KG1 (cell line): ENCODE results near the gene HYCC1.

ENCODE experiments used
- DNase-seq: peaks from one replicate; lab custom pipeline; 2025; lab: John Stamatoyannopoulos, UW

Gene HYCC1

DNA sequence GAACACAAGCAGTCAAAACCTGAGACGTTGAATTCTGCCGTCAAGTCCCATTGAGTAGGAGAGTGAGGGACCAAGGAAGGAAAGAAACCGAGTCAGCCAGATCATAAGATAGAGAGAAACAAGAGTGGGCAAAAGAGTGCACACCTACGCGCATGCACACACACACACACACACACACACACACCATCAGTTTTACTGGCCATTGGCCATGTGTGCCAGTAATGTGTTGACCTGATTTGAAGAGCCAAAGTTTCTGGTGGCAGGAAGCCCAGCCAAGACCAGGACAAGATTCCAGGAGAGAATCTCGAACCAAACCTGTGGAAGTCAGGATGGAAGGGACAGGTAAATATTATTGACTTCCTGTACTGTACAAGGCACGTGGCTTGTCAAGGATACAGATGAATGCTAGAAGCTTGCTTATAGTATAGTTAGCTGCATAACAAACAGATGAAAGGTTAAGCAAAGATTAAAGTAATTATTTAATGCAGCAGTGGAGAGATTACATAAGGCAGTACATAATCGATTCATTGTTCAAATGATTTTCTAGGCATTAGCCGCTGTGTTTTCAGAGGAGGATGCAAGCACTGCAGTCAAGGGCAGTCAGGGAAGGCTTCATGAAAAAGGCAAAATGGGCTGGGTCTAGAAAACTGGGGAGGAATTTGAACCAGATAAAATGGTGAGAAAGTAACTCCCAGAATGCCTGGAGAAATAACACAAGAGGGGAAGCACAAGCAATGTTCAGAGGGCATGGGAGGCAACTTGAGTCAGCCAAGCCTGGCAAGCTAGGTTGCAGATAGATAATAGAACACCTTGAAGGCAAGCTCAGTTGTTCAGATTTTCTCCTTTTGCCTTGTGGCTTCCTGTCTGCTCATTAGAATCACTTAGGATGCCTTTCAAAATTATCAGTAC lies 2.7 kb upstream of the HYCC1 start:
- DNase-seq, result no peak

DNA sequence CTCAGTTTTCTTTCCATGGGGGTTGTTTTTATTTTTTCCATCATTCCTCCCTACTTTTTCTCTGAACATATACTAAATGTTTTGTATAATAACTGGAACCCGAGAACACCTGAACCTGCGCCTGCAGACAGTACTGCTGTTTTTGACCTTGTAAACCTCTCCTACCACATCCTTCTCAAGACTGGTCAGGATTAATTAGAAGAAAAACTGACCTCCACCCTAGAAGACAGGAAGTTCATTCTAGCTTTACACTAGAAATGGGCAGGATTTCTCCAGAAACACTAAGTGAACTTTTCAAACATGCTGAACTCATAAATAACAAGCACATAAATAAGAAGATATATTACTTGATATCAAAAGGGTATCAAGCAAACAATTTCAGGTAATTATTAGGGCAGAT lies 751 bp upstream of the HYCC1 start:
- no peak for DNase-seq

GRCh38 chr7:23012908-23013714 lies 819 bp downstream of the HYCC1 start:
- no peak for DNase-seq

DNA sequence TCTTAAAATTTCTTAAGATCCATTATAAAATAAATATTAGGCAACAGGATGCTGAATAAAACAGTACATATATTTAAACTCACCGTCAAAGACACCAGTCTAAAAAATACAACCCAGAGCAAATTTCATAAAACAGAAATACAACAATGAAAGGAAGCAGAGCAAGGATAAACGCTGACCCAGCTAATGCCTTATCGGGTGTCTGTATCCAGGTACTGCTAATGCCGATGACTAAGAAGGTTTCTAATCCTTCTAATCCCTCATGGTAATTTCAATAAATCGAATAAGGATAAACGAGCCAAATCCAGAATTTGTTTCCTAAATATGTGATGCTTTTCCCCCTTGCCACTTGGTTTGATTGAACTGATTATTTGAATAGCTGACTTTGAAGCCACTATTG lies 1.7 kb downstream of the HYCC1 start:
- DNase-seq, result no peak

DNA sequence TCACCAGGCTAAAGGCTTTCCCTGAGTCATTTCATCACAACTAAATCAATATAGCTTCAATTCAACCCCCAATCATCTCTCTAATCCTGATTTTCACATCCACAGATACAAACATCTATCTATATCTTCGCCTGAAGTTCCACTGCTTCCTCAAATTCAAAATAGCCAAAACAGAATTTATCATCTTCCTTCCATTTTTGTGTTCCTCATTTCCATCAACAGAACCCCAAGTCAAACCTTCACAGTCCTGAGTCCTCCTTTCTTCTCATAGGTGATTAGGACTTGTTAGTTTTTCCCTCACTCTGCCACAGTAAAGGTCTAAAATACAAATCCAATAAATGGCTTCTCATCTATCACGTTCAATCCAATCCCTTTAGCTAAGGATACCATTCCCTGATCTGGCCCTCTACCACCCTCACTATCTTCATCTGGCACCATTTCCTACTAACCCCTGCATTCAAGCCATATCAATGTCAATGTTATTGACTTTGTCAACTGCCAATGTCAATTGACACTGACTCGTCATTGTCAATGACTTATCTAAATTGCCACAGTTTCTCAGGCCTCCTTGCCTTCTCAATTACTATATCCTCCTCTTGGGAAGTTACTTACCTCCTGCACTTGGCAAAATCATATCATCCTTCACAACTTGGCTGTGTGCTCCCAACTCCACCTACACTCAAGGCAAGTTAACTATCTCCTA lies 2.6 kb downstream of the HYCC1 start:
- no peak for DNase-seq

GRCh38 chr7:23009303-23009702 lies 4.6 kb downstream of the HYCC1 start:
- no peak for DNase-seq

GRCh38 chr7:23004247-23004520 lies 9.7 kb downstream of the HYCC1 start:
- DNase-seq, result no peak

- DNase-seq, result no peak
Measured at GRCh38 chr7:23003505-23004246, 10.3 kb downstream of the HYCC1 start.

- no peak for DNase-seq
Measured at GRCh38 chr7:23002698-23003097, 11.2 kb downstream of the HYCC1 start.

DNA sequence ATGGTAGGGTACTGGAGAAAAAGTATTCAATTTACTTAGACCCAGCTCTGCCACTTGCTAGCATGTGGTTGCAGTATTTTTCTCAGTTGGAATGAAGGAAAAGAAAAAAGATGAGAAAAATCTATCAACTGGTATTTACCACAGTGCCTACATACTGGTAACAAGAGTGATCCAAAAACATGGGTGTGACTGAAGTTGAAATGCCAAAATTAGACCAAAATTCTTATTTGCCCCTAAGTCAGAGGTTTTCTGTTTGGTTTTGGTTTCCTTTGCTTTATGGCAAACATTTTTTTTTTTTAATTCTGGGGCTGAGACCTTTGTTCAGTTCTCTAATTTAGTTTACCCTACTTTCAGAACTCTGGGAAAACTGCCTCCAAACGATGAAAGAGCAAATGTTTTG lies 12.3 kb downstream of the HYCC1 start:
- no peak for DNase-seq

DNA sequence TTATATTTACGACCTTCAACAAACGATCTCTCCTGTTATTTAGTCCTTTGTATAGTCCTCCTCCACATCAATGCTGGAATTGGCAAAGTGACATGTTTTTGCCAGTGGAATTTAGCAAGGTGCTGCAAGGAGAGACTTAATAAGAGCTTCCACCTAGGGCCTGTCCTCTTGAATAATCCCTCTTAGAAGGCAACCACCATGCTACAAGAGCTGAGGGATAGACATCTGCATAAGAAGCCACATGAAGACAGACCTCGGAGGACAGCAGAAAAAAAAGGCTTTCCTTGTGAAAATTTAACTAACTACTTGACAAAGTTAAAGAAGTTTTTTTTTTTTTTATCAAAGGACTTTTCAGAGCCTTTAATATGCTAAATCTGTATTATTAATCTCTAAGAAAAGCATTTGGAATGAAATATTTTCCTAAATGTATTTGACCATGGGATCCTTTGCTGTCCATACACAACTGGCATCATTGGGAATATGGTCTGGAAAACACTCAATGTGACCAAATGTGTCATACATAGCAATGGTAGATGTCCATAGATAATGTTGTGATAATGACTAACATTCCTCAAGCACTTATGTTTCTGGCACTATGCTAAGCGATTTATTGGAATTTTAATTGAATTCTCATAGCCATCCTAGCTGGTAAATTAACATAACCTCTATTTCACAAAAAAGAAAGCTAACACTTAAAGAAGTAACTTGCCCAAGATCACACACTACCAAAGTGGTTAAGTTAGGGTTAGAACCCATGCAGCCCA lies 13.2 kb downstream of the HYCC1 start:
- no peak for DNase-seq

DNA sequence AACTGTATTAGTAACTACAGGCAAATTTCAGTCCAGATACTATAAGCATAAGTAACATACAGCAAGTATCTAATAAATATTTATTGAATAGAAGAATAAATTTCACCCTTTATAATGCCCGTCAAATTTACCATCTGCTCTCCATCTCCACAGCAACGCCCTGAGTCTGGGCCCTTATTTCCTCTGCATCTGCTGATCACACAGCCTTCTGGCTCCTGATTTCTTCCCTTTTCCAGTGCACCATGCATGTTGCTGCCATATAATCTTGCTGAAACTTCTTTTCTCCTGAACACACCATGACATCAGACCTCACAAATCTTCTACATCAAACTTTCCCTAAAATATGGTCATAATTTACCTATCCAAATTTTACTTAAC lies 15.4 kb downstream of the HYCC1 start:
- DNase-seq, result no peak

DNA sequence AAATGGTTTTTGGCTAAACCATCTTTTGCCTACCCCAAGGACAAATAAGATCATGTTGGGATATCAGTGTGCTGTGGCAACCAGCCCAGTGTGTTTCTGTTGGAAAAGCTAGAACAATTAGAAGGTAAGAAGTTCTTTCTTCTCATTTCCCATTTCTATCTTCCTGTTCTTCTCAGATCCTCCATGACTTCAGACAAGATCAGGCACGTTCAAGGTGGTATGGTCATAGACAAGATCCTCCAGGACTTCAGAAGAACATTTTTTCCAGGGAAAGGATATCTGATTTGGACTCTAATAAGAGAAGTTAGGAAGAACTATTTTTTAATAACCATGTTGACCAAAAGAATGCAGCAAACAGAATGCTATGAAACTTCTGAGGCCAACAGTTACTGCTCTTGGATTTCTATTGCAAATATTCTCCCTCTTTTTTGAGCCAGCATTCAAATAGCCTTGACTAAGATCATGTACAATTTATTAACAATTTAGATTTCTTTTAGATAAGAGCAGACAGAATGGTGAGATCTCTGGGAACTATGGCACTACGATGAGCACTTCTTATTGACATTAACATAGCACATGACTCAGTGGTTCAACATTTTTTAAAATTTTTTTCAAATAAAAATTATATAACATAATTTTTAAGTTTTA lies 15.9 kb downstream of the HYCC1 start:
- no peak for DNase-seq

GRCh38 chr7:22996470-22996869 lies 17.5 kb downstream of the HYCC1 start:
- DNase-seq, result no peak

- no peak for DNase-seq
Measured at GRCh38 chr7:22995011-22995410, 18.9 kb downstream of the HYCC1 start.

DNA sequence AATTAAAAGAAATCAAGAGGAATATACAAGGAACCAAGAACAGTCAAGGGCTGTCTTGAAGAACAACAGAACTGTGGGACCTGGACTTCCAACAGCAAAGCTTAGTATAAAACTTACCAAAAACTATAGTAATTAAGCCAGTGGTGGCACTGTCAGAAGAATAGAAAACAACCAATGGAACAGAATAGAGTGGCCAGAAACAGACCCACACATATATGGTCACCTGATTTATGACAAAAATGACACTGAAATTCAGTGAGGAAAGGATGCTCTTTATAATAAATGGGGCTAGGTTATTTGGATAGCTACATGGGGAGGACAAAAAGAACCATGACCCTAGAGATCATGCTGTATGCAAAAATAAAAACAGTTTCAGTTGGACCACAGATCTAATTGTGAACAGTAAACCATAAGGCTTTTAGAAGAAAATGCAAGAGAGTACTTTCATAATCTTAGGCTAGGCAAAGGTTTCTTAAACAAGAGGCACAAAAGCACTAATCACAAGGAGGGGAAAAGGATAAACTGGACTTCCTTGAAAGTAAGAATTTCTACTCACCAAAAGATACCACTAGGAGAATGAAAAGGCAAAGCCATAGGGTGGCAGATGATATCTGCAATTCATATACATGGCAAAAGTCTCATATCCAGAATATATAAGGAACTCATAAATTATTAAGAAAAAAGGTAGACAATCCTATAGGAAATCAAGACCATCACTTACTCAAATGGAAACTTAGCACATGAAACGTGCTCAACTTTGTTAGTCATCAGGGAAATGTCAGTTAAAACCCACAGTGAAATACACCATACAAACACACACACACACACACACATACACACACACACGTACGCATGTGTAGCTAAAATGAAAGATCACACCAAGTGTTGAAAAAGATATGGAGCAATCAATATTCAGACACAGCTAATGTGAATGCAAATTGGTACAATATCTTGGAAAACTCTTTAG lies 20.8 kb downstream of the HYCC1 start:
- no peak for DNase-seq

GRCh38 chr7:22990588-22990949 lies 23.4 kb downstream of the HYCC1 start:
- no peak for DNase-seq

GRCh38 chr7:22989643-22990587 lies 24.0 kb downstream of the HYCC1 start:
- no peak for DNase-seq

- no peak for DNase-seq
Measured at GRCh38 chr7:22985436-22985835, 28.5 kb downstream of the HYCC1 start.
